GM21526 (cell line): ENCODE data around the gene BAG5.
"Not testable (repeated sequence)": the region's sequence is repeated elsewhere in the genome, so short reads cannot be mapped to it uniquely, and the experiment has no call there.

Experiments
- ATAC-seq: cut with Tn5 transposase; IDR thresholded peaks from one replicate; pipeline ENCODE4 v1.9.1; 2021; ENCODE audit warnings: moderate library complexity; ENCODE audit not compliant: unreplicated experiment, low FRiP score

BAG5 gene

DNA sequence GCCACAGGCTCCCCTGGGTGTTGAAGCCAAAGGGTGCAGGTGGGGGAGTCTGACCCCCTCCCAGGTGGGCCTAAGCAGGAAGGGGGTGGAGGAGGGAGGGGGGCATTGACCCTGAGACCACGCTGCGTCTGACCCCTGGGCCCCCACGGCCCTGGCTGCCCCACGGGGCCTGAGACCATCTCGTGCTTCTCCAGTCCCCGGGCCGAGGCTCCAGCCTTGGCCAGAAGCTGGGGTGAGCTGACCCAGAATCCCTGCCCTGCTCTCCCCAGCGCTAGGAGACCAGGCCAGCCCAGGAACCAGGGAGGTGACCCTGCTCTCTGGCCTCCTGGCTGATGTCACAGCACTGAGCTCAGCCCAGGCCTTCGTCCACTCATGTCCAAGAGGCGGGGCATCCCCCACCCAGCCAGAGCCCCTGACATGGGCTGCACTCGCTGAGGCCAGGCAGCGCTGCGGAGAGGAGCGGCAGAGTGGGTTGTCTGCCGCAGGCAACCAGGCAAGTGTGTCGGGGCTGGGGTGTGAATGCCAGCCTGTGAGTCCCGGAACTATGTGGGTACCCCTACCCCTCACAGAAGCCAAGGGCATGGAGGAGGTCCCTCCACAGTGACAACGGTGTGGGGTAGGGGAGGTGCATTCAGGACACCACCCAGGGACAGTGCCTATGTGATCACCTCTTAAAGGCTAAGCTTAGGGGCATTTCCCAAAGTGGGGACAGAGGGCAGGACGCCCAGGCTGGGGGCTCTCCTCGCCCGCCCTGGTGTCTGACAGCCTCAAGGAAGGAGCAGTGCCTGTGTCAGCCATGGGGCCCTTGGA is 27.2 kb downstream of the BAG5 start:
- ATAC-seq: no peak

DNA sequence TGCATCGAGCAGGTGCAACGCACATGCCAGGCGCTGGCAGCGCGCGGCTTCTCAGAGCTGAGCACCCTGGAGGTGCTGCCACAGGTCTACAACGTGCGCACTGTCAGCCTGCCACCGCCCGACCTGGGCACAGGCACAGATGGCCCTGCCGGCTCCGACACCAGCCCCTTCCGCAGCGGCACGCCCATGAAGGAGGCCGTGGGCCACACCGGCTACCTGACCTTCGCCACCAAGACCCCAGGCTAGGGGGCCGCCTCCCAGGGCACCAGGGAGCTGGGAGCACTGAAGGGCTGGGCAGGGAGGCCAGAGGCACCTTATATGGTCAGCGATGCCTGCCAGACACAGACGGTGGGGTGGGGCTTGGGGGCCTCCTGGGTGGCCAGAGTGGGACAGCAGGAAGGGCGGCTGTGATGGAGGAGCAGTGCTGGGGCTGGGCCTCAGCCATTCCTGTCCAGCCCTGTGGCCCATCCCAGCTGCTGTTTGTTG is 27.8 kb downstream of the BAG5 start:
- no peak for ATAC-seq

DNA sequence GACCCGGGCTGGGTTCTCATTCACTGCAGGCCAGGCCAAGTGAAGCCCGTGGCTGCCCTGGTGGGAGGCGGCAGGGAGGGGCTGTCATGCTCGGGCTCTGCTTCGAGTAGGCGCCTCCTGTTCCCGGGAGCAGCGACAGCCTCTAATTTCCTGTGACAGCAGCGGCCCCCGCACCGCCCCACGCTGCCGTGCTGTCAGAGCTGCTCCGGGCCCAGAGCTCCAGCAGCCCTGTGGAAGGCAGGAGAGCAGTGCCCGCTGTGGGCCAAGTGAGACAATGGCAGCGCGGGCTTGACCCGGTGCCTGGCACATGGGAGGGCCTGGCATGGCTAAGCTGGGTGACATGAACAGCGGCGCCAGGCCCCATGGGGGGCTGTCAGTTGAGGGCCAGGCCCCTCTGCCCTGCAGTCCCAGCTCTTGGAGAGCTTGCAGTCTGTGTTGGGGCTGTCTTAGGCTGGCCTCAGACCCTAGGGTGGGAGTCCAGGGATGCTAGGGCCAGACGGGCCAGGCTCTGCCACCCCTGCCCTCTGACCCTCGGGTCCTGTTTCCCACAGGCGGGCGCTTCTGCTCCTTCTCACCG is 28.4 kb downstream of the BAG5 start:
- ATAC-seq: no peak

DNA sequence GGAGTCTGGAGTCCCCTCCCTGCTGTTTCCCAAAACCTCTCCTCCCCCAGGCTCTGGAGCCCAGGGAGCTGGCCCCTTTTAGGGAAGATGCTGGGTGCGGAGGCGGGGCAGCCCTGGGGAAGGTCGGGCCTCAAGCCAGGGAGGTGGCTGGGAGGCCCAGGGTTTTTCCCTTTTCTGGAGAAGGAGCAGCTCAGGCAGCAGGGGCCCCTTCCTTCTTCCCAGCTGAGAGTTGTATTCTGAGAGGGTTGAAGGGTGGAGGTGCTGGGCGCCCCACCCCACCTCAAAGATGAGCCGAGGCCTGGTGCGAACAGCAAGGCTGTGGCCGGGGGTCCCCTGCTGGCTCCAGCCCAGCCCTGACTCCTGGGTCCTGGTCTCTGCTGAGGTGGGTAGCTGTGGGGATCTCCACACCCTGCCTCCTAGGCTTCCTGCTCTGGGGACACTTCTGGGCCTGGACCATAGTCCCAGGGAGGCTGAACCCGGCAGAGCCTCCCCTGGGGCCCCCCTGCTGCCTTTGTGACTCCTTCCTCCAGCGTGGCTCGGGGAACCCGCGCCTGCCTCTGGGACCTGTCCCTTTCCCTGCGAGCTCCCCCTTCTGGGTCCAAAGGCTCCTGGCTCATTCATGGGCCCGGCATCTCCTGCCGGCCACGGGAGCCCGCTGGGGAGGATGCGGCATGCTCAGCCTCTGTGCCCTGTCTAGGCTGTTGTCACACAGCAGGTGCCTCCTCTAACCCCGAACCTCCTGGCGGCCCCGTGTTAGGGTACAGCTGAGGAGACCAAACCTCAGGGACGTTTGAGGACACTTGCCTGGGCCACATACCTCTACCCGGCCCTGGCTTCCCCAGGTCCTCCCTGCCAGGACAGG is 29.1 kb downstream of the BAG5 start:
- no peak for ATAC-seq

DNA sequence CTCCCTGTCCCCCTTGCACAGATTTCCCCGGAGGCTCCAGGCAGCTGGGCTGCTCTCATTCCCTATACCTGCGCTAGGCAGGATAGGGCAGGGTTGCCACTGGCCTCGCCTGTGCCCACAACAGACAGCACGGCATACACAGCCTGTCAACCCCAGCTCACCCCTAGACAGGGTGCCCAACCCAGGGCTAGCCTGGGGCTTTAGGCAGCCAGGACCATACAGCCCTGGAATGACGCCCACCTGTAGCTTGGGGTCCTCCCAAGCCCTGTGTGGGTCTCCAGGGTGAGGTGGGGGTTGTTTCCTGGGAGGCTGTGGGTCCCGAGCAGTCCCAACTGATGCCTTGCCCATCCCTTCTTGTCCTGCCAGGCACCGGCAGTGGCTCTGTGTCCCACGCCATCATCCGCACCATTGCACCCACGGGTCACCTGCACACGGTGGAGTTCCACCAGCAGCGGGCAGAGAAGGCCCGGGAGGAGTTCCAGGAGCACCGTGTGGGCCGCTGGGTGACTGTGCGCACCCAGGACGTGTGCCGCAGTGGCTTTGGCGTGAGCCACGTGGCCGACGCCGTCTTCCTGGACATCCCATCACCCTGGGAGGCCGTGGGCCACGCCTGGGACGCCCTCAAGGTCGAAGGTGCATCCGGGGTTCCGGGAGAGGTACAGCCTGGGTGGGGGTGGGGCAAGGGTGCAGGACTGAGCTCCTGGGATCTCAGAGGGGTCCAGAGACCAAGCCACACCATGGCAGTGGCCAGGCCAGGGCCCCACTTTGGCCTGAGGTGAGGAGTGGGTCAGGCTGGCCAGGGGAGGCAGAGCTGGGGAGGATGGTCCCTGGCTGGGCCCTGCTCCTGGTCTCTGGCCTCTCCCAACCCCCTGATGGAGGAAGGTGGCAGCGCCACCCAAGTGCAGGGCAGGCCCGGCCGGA is 30.0 kb downstream of the BAG5 start:
- ATAC-seq: no peak

DNA sequence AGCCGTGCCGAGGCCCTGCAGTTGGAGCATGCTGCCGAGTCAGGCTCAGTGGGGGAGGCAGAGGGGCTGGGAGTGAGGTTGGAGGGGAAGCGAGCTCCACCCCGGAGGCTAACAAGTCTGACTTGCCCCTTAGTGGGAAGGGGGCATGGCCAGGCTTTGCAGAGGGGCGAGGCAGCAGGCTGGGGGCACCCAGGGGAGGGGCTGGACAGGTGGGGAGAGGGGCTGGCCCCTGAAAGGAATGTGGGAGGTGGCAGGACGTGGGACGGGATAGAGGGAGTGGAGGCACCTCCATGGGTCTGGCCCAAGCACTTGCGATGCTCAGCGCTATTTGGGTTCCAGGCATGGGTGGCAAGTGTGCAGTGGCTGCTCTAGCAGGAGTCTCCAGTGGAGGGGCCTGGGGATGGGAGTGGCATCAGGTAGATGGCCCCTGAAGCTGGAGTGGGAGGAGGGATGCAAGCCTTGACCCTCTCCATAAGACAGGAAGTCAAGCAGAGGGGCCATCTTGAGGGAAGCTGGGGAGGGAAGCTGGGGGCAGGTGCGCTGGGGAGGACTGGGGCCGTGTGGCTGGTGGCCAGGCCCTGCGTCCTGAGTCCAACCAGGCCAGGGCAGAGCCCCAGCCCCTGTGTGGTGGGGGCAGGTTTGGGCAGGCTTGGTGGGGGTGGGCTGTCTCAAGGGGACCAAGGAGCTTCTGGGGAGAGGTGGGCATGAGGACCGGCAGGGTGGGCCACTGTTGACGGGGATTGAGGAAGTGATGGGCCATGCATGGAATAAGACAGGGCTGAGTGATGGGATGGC is 30.8 kb downstream of the BAG5 start:
- ATAC-seq: no peak

DNA sequence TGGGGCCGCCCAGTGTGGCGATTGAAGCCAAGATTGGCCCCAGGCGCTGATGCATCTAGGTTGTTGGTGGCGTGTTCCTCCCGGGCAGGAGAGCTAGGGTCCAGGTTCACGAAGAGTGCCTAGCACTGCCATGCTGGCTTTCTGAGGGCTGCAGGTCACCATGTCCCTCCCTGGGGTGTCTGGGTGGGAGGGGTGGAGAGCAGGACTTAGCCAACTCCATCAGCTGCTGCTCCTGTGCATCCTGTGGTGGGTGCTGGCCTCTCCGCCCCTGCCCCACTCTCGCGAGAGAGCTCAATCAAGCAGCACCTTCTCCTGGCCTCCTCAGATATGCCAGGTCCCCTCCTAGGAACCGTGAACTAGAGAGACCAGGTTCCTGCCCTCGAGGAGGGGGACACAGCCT is 31.6 kb downstream of the BAG5 start:
- no peak for ATAC-seq

DNA sequence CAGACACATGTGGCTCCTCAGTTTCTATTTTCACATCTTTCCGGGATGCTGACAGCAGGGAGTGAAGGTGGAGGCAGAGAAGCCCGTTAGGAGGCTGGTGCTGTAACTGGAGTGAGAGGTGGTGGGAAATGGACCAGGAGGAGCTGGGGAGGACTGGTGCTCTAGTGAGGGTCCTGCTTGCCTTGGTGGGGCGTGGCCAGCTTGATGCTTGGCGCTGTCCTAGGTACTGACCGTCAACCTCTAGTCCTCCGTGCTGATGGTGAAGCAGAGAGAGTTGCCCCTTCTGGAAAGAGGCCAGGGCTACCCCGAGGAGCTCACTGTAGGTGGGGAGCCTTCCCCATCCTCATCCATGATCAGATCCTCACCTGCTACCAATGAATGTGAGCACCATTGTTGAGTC is 32.1 kb downstream of the BAG5 start:
- no peak for ATAC-seq

DNA sequence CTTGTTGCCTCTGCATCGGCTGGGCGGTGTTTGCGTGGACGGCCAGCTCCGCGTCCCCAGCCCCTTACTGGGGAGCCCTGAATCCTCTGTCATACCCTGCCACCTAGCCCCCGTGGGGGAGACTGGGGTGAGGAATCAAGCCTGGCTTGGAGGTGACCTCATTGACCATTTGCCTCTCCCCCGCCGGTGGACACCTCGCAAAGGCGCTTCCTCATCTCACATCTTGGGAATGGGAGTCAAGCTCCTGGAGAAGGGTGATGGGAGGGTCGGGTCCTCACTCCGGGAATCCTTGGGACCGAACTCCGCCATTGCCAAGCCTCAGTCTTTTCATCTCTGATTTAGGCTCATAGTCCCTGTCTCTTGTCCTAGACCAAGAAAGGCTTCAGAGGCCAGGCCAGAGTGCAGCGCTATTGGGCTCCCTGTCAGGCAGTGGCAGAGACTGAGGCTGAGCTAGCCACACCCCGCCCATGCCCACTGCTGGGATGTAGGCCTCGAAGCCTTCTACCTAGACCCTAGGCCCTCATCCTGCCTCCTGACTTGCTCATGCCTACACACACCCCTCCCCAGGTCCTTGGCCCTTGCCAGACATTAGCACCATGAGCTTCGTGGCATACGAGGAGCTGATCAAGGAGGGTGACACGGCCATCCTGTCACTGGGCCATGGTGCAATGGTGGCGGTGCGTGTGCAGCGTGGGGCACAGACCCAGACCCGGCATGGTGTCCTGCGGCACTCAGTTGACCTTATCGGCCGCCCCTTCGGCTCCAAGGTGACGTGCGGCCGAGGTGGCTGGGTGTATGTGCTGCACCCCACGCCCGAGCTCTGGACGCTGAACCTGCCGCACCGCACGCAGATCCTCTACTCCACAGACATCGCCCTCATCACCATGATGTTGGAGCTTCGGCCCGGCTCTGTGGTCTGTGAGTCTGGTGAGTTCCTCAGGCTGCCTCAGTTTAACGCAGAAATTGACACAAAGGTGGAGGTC is 32.8 kb downstream of the BAG5 start:
- no peak for ATAC-seq

DNA sequence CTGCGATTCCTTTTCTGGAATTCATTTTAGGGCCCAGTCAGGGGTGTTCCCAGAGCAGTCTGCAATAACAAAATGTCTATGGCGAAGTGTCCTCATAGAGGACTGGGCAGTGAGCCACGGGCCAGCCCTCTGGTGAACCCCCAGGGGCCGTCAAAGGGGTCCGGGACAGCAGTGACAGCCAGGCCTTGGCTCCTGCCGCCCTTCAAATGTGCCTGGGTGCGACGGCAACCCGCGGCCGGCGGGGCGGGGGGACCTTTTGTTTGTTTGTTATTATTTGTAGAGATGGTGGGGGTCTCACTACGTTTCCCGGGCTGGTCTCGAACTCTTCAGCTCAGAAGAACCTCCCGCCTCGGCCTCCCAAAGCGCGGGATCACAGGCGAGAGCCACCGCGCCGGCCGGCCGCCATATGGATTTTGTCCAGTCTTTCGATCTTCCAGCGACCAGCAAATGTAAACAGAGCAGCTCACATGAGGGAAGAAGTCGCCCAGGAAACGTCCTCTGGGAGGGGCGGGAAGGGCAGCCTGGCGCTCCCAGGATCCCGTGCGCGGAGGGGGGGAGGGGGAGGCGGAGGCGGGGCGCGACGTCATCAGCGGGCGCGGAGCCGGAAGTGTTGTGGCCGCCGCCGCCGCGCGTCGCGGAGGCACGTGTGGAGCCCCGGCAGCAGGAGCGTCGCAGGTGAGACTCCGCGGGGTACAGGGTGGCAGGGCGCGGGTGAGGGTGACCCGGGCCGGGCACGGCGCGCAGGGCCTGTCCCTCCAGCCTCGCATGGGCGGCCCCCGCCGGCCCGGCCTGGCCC is 33.7 kb downstream of the BAG5 start, which contains the start of gene TRMT61A:
TSS of gene TRMT61A (plus strand) at position 610 of the 796 bp plus-strand sequence. CDS start 783 bp downstream, outside the sequence.
- peak; percentile 50 for ATAC-seq

DNA sequence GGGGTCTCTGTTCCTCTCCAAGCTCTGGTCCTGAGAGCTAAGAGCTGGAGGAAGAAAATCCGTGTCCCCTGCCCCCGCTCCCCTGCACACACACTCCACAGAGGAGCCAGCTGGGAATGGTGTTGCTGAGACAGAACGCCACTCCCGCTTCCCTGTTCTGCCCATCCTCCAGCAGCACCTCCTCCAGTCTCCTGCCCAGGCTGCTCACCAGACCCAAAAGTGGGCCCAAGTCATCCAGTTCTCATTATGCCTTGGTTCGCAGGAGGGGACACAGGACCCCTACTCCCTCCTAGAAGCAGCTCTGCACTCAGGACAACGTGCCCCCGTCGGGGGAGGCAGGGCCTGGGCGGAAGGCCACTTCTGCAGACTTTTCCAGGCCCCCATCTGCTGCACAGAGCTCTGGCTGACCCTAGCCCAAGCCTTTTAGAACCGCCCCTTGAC is 34.3 kb downstream of the BAG5 start:
- no peak for ATAC-seq

DNA sequence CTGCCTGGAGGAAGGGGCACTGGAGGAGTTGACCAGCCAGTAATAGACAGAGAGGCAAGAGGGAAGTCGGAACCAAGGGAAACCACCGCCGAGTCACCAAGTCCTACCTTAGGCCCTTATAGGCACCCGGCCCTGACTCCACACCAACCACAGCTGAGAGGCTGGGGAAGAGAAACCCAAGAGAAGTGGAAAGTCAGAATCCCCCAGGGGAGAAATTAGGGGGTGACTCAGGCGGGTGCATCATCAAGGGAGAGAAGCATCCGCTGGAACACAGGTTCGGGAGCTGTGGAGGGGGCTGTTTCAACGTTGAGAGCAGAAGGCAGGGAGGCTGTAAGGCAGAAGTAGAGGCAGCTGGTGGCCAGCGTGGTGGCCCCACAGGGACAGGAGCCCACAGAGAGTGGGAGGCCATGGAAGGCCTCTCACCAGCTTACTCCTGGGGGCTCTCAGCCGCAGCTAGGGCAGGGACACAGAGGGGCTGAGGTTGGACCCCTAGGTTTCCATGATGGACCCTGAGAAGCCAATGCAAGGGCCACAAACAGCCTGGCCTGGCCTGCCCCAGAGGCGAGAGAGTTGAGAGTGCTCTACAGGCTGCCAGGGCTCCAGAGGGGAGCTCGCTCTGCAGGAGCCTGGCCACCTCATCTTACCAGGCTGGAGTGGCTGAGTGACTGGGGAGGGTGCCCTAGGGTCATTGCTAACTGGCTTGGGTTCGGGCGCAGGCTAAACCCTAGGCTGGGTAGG is 34.9 kb downstream of the BAG5 start:
- peak; percentile 35 for ATAC-seq

DNA sequence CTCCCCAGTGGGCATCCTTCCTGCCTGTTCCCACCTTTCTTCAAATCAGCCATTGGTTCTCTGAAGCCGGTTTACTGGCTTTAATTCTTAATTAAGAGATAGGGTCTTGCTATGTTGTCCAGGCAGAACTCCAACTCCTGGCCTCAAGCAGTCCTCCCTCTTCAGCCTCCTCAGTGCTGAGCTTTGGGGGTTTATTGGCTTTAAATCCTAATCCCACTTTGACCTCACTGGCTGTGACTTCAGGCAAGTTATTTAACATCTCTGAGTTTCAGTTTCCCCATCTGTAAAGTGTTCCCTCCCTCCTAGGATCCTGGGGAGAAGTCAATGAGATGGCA is 35.6 kb downstream of the BAG5 start:
- no peak for ATAC-seq

DNA sequence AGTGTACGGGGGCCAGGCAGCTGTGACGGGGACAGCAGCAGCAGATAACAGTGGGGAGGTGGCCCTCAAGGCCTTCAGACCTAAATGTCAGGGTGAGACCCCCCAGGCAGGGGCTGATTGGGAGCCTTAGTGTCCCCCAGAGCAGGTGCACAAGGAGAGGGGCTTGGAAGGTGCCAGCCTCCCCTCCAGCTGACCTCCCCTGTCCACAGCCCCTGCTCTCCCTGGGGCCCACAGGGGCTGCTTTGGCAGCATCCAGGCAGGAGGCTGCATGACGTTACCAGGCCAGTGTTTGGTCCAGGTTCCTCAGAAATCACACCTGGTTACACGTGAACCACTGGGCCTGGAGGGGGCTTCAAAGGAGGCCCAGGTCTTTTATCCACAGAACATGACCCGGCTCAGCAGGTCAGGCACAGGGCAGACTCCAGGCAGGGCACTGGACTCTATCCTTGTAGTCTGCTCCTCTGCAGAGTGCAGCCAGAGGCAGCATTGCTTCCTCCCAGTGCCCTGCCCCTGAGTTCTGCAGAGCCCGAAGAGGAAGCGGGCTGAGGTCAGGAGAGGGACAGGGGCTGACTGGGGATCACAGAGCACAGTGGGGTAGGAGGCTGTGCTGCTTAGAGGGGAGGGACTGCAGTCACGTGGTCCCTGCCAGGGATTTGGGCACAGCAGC is 36.1 kb downstream of the BAG5 start:
- ATAC-seq: no peak

DNA sequence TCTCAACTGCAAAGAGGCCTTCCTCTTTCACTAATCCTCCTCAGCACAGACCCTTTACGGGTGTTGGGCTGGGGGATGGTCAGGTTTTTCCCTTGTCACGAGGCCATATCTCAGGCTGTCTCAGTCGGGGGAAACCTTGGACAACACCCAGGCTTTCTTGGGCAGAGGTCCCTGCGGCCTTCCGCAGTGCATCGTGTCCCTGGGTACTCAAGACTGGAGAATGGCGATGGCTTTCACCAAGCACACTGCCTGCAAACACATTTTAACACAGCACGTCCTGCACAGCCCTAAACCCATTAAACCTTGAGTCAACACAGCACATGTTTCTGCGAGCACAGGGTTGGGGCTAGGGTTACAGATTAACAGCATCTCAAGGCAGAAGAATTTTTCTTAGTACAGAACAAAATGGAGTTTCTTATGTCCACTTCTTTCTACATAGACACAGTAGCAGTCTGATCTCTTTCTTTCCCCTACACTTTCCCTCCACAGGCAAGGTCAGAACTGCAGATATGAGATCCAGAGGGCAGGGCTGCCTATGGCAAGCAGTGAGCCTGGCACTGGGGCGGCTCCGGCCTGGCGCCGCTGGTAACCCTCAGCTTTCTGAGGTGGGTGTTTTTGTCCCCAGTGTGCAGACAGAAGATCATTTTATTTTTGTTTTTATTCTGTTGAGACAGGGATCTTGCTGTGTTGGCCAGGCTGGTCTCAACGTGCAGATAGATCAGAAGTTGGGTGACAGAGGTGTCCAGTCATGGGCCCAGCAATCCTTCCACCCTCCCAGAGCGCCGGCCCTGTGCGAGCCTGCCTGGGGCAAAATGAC is 36.8 kb downstream of the BAG5 start:
- not testable (repeated sequence) for ATAC-seq
